Thyroid gland (tissue), 4 donors: ENCODE measurements around the gene SH2D1A. TPM values are rescaled to one million over a fixed set of nuclear protein-coding genes. Genes with fewer than 3 reads are reported as not detected.
"Not testable (repeated sequence)": the region's sequence is repeated elsewhere in the genome, so short reads cannot be mapped to it uniquely, and the experiment has no call there.

Experiments used
- DNase-seq, 2 donors: peaks; one replicate each; pipeline ENCODE4 v3.0.0-alpha.2; 2019
- H3K27ac ChIP-seq, 3 donors: fragments of 200-600 bp; sonication (generic); 1 replicate in 2 of 3; 2 replicates in 1 of 3; pipeline ENCODE4 v1.5.1; 2016 to 2019; ENCODE audit warnings: mild to moderate bottlenecking in 1 of 3, moderate library complexity in 1 of 3
- H3K27me3 ChIP-seq: fragments of 200-600 bp; sonication (generic); one replicate; pipeline ENCODE4 v1.5.1; 2019
- H3K36me3 ChIP-seq, 2 donors: fragments of 200-600 bp; sonication (generic); one replicate each; pipeline ENCODE4 v1.5.1; 2016 to 2019
- H3K4me1 ChIP-seq, 2 donors: fragments of 200-600 bp; sonication (generic); one replicate each; pipeline ENCODE4 v1.5.1; 2017 to 2019
- H3K4me3 ChIP-seq, 3 donors: fragments of 200-600 bp; sonication (generic); replicated peaks in 1 of 3; 1 replicate in 2 of 3; 2 replicates in 1 of 3; pipeline ENCODE4 v1.5.1; 2016; ENCODE audit warnings: mild to moderate bottlenecking in 1 of 3
- H3K9me3 ChIP-seq: fragments of 200-600 bp; sonication (generic); one replicate; pipeline ENCODE4 v1.5.1; 2017
- CTCF ChIP-seq, 6 experiments: fragments of 200-600 bp in 3 of 6; fragments of 450-650 bp in 3 of 6; sonication (generic) in 3 of 6; IDR thresholded peaks; one replicate each; pipeline ENCODE4 v1.5.1; 2016 to 2019; ENCODE audit warnings: antibody characterized with exemption in 6 of 6, mild to moderate bottlenecking in 2 of 6, inconsistent platforms in 1 of 6, moderate library complexity in 1 of 6
- POLR2A ChIP-seq, 2 donors: fragments of 450-650 bp; IDR thresholded peaks; one replicate each; pipeline ENCODE4 v1.6.1; 2017; ENCODE audit warnings: antibody characterized with exemption in 2 of 2, mild to moderate bottlenecking in 2 of 2, moderate library complexity in 1 of 2
- WGBS, 2 donors: methylation state at CpG; one replicate each; pipeline ENCODE4 v1.1.5; 2017; 5-methylcytosine and 5-hydroxymethylcytosine counted together
- intact Hi-C: fragments of 100-400 bp; cut with DNase I; formaldehyde crosslinking; loops from one replicate; pipeline ENCODE4 v1.15.1; 2023
- total RNA-seq, 4 donors: library from RNA; depleted of rRNA; stranded (reverse); fragments of >200 nt; gene quantifications; one replicate each; pipeline ENCODE4 v1.2.3, GENCODE V29; 2016

SH2D1A gene
- 1 to 10 TPM in 1 of 4 donors, under 1 TPM in 3; 0.20 to 1.7 (median 0.46) TPM for total RNA-seq

GRCh38 chrX:124346117-124346876 is at the start of gene SH2D1A:
SH2D1A (plus strand) TSS chrX:124346563; CDS start chrX:124346643, 80 bp downstream.
- Histone ChIP-seq H3K36me3 (no peaks in the 10 kb centered on the region), H3K4me1 (no peaks in the 10 kb centered on the region), H3K27me3 (no peaks in the 10 kb centered on the region), H3K27ac (no peak within 1 kb of the TSS), H3K9me3 (no peaks in the 10 kb centered on the region), H3K4me3 (no peak within 1 kb of the TSS)
- 80 to 94% methylated on average over 6 of the region's 19 CpGs for WGBS, 2 donors
- intact Hi-C loops: no loop called here
- DNase-seq: no peak
- TF ChIP-seq POLR2A (IDR thresholded peaks at IDR 0.05) (no peak), CTCF (IDR thresholded peaks at IDR 0.05) (no peak)

GRCh38 chrX:124299323-124299722 is 47.0 kb upstream of the SH2D1A start:
- H3K27ac ChIP-seq, intact Hi-C loops, H3K4me3 ChIP-seq, H3K27me3 ChIP-seq, DNase-seq, H3K36me3 ChIP-seq, H3K4me1 ChIP-seq, H3K9me3 ChIP-seq: not testable (repeated sequence)
- WGBS, 2 donors: 96 to 98% methylated on average over 4 of the region's 4 CpGs

- intact Hi-C loops: no loop called here
- no peak for DNase-seq
- WGBS, 2 donors: 83 to 88% methylated on average over 4 of the region's 4 CpGs
- TF ChIP-seq POLR2A (IDR thresholded peaks at IDR 0.05) (no peak), CTCF (IDR thresholded peaks at IDR 0.05) (no peak)
- no peaks in the 10 kb centered on the region for H3K9me3 ChIP-seq
- no peaks in the 10 kb centered on the region for H3K36me3 ChIP-seq
- no peaks in the 10 kb centered on the region for H3K4me1 ChIP-seq
- H3K27me3 ChIP-seq: no peaks in the 10 kb centered on the region
- no peak overlapping the region for H3K4me3 ChIP-seq
- no peak overlapping the region for H3K27ac ChIP-seq
Measured at GRCh38 chrX:124300405-124300804, 46.0 kb upstream of the SH2D1A start.

GRCh38 chrX:124307253-124307907 is 39.0 kb upstream of the SH2D1A start:
- WGBS, 2 donors: 72 to 95% methylated on average over 2 of the region's 2 CpGs
- Histone ChIP-seq H3K36me3 (no peaks in the 10 kb centered on the region), H3K27ac (no peak overlapping the region), H3K4me3 (no peak overlapping the region), H3K4me1 (no peaks in the 10 kb centered on the region), H3K27me3 (no peaks in the 10 kb centered on the region), H3K9me3 (no peaks in the 10 kb centered on the region)
- no peak for TF ChIP-seq POLR2A (IDR thresholded peaks at IDR 0.05)
- TF ChIP-seq CTCF (IDR thresholded peaks at IDR 0.05): no peak
- no peak for DNase-seq
- intact Hi-C loops: no loop called here

- no peak overlapping the region for H3K4me3 ChIP-seq
- intact Hi-C loops: no loop called here
- no peaks in the 10 kb centered on the region for H3K4me1 ChIP-seq
- TF ChIP-seq CTCF (IDR thresholded peaks at IDR 0.05): no peak
- TF ChIP-seq POLR2A (IDR thresholded peaks at IDR 0.05): no peak
- H3K36me3 ChIP-seq: no peaks in the 10 kb centered on the region
- no peaks in the 10 kb centered on the region for H3K27me3 ChIP-seq
- no peaks in the 10 kb centered on the region for H3K9me3 ChIP-seq
- no peak overlapping the region for H3K27ac ChIP-seq
- no peak for DNase-seq
- 96 to 100% methylated on average over 1 of the region's 1 CpG for WGBS, 2 donors
Measured at GRCh38 chrX:124325732-124326131, 20.6 kb upstream of the SH2D1A start.
